Colon (tissue), 2 donors: ENCODE results near the gene KRT81.
"Not testable (repeated sequence)": the region's sequence is repeated elsewhere in the genome, so short reads cannot be mapped to it uniquely, and the experiment has no call there.

Experiments
- FAIRE-seq: peaks from 2 replicates; lab custom pipeline; 2012; peaks lifted over from hg19 to GRCh38; lab: Jason Lieb, UNC
- donor health status: control.
- donor health status: control.

The KRT81 gene

DNA sequence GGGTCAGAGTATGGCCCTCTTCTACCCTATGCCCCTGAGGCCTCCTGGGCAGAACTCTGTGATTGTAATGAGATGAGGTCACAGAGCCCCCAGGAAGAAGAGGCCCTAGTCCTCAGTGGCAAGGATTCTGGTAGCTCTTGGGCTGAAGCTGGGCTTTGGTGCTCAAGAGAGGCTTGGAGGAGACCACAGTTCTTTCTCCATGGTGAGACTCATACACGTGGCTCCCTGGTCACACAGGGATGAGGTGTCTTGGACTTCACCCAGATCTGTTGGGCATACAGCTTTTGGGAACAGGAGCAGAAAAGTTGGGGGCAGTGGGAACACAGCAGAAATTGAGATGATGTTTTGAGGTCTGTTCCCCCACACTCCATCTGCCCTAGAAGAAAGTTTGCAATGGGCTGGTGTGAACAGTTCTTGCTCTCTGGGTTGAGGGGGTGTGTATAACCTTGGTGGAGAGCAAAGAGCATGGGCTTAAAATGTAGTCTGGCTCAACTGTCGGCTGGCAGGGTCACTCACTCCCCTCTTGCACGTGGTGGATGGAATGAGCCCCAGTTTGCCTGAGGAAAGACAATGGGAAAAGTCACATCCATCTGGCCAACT, 16.7 kb downstream of the KRT81 start, which contains the start of gene KRT86:
Gene KRT86, plus strand, starts transcription at position 125 of the 600 bp plus-strand sequence. CDS start 27,272 bp downstream, outside the sequence.
- FAIRE-seq = no peak

DNA sequence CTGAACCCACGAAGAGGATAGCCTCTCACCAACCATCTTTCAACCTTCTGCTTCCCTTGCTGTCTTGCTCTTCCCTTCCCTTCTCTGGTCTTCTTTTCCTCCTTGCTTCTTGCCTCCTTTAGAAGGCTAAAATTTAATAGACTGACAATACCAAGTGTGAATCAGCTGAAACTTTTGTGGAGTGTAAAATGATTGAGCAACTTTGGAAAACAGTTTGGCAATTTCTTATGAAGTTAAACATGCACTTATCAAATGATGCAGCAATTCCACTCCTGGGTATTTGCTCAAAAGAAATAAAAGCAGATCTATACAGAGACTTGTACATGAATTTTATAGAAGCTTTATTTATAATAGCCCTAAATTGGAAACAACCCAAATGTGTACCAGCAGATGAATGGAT, 20.2 kb downstream of the KRT81 start:
- FAIRE-seq = no peak

DNA sequence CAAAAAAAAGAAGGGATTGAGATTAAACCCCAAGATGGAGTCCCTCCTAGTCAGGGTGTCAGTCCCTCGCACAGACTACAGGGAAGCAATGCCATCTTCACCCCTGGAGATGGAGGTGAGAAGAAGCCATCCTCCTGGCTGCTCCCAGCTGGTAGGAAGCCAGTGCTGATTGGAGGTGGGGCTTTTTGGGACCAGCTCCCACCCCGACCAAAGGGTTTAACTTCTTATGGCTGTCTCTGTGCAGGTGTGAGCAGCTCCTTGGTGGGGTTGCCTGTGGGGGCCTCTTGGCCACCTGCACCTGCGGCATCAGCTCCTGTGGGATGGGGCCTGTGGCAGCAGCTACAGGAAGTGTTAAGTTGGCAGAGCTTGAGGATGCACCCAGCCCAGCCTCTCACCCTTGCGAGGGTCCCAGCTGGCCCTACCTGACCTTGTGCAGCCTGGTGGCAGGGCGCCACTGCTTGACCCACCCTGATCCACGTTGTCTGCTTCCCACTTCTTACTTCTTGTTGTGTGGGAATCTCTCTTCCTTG, 20.7 kb downstream of the KRT81 start:
- no peak for FAIRE-seq

DNA sequence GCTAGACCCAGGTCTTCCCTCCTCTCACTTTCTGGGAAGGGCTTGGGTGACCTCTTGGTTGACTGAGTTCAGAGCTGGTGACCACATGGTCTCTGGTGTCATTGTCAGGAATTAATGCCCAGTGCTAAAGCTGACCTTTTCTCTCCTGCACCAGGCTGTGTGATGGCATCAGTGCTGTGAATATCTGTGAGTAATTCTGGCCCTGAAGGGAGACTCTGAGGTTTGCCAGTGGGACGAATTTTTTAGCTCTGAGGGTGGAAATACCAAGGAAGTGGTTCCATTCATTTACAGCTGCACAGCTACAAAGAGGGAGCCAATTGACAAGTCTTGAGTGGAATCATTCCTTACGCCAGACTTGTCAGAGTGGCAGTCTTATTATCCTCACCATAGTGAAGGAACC, 23.1 kb downstream of the KRT81 start:
- FAIRE-seq = no peak

DNA sequence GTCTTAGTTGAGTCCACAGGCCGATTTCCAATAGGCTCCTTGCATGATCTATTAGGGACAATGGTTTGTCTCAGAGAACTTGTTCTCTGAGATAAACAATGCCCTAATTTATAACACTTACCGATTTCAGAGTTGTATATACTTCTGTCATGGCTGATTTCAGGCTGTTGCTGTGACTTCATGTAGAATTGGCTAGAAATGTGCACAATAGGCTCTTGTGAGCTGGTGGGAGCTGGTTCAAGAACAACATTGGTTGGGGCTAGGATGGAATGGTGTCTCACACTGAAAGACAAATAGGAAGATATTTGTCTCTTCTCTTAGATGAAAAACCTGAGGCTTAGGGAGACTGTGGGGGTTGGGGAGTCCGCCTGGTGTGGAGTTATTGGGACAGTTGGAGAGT, 23.6 kb downstream of the KRT81 start:
- no peak for FAIRE-seq

DNA sequence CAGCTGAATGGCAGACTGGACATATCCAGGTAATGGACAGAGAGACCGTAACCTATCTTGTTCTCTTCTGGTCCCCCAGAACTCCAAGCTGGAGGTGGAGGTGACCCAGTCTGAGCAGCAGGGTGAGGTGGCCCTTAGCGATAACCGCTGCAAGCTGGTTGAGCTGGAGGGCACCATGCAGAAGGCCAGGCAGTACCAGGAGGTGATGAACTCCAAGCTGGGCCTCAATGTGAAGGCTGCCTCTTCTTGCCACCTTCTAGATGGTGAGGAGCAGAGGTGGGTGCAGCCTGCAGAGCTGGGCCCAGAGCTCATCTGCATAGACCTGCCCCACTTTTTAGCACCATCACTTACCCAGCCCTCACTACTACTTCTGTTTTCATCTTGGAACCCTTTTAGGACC, 24.1 kb downstream of the KRT81 start:
- no peak for FAIRE-seq

DNA sequence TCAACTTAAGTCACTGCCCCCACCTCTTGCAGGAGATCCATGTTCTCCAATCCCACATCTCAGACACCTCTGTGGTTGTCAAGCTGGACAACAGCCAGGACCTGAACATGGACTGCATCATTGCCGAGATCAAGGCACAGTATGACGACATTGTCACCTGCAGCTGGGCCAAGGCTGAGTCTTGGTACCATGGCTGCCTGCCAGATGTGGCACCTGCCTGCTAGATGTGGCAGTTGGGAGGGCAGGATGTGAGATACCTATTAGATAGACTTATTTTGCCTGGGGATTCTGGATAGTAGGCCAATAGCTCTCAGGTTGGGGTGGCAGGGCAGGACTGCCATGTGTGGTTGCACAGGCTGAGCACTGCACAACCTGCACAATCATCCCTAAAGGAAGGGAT, 24.8 kb downstream of the KRT81 start:
- FAIRE-seq = no peak

DNA sequence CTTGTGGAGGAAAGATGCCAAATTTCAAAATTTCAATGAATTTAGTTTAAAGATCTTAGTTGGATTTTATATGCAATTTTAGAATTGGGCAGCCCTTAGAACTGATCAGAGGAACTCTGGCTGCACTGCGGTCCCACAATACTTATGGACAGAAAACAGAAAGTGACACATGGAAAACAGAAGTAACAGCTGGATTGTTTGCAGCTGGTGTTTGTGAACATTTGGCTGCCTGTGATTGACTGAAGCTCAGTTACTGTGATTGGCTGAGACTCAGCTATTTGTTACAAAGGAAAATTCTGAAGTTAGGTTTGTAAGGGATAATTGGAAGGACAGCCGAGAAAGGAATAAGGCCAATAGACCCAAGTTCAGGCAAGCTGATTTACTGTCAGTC, 26.9 kb downstream of the KRT81 start:
- no peak for FAIRE-seq

DNA sequence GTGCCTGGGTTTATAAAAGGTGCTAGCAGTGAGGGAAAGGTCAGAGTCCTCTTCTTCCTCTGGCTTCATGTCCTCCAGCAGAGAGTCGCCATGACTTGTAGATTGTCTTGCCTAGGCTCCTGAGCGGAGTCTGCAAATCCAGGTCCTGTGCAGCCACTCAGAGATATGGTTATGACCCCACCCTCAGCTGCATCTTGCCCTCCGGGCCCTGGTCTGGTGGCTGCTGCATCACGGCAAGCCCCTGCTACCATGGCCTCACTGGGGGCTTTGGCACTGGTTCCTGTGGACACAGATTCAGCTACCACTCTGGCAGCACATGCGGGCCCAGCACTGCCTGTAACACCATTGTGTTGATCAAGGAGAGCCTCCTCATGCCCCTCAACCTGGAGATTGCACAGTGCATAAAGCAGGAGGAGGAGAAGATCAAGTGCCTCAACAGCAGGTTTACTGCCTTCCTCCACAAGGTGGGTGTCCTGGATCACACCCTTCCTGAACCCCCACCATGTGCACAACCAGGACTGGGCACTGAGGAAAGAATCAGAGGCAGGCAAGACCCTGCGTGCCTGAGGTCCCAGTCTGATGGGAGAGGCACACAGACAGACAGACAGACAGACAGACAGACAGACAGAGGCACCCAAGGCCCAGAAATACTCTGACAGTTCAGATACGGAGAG, 27.4 kb downstream of the KRT81 start:
- no peak for FAIRE-seq

DNA sequence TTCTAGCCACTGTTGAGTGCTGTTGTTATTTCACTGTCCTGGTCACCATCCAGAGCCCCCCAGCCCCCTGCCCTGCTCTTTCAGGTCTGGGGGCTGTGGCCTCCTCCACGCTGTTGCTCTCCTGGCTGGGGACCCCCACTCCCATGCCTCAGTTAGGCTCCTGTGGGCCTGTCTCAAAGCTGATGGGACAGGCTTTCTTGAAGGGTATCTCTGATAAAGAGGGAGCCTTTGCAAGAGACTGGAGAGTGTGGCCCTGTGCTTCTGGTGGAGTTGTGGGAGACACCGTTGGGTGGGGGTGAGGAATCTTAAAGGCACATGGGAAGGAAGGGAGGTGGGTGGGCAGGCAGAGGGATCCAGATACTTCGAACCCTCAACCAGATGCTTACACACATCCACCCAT, 29.0 kb downstream of the KRT81 start:
- no peak for FAIRE-seq

DNA sequence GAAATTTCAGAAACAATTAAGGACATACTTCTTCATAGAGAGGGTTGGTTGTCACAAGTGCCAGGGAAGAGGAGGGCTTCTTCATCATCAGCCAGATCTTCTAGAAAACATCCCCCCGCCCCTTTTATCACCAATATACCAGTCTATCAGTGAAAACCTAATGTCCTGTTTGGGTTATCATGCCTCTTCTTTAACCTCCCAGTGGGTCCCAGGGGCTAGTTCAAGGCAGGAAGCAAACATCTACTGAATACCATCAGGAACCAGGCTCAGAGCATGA, 30.2 kb downstream of the KRT81 start:
- no peak for FAIRE-seq

DNA sequence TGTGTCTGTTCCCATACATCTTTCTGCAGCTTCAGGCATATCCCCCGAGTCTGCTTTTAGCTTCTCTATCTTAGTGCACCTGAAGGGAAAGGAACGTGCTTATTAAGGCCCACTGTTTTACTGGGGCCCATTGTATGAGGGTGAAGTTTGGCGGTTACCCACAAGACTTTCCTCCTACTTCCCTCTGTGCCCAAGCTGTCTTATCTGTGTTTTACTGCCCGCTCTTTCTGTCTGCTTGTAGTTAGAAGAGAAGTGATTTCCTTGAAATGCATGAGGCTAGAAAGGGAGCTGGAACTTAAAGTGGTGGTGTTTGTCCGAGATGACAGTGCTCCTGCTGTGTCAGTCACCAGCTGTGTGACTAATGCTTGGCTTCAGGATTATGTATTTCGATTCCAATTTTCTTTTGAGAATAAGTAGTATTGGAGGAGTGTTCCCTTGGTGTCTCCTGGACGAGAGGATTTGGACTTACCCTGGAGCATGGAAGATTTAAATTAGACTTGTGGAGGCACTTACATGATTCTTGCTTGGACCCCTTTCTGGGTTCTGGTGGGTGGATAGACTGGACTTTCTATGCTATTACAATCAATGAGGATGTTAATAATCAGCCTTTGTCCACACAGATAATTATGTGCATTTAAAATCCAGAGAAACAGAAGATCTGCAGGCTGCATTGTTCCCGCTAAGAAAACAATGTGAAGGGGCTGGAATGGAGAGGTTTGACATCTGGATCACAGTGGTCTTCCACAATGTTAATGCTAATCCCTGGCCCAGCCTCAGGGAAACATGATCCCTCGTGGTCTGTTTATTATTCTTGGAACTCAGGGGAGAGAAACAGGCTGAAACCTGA, 30.8 kb downstream of the KRT81 start:
- no peak for FAIRE-seq

DNA sequence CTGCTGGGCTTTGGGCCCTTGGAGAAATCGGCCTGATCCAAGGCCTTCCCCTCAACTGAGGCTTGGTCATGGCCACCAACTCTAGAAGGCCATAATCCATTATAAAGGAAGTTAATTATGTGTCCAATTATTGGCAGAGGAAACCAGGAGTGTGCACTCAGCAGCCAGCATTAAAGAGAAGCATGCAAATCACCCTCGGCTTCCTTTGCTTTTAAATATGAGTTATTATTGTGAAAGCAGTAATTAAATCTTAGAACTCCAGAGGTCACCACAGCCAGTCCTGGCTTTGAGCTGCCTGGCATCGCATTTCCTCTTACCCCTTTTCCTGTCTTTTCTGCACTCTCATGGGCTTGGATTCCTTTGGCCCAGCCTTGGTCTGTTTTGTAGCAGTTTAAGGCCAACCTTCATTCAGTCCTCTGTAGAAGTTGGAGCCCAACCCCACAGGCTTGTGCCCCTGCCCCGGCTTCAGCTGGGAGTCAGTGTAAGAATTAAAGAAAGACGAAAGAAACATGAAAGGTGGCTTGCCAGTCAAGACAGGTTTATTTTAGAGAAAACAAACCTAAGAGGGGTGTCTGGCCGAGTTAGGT, 31.6 kb downstream of the KRT81 start:
- no peak for FAIRE-seq

DNA sequence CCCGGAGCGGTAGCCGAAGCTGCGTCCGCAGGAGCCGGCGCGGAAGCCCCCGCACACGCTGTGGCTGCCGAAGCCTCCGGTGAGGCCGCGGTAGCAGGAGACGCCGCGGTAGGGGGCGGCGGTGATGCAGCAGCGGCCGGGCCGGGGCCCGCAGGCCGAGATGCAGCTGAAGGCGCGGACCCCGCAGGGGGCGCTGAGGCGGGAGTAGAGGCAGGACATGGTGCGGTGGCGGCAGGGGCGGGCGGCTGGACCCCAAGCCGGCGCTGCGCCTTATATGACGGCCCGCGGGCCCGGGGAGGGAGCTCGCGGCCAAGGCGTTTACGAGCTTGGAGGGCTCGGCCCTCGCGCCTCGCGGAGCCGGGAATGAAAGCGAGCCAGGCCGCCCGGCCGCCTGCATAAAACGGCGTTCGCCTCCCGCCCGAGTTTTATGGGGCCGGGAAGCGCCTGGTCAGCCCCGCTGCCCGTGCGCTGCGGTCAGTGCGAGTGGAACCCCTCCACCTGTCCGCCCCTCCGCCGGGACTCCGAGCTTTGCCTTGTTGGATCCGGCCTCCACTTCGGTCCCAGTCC, 32.9 kb downstream of the KRT81 start:
- FAIRE-seq = no peak

DNA sequence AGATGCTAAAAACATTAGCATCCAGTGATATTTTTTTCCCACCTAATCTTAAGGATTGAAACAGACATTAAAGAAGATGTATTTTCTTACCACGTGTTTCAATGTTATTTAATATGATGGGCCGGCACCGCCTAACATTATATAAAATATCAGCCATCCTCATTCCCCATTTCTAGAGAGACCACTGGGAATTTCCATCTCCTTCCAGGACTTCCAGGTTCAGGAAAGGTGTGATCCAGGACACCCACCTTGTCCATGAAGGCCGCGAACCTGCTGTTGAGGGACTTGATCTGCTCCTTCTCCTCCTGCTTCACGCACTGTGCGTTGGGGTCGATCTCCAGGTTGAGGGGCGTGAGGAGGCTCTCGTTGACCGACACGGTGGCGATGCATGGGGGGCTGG, 33.4 kb downstream of the KRT81 start:
- FAIRE-seq = not testable (repeated sequence)

DNA sequence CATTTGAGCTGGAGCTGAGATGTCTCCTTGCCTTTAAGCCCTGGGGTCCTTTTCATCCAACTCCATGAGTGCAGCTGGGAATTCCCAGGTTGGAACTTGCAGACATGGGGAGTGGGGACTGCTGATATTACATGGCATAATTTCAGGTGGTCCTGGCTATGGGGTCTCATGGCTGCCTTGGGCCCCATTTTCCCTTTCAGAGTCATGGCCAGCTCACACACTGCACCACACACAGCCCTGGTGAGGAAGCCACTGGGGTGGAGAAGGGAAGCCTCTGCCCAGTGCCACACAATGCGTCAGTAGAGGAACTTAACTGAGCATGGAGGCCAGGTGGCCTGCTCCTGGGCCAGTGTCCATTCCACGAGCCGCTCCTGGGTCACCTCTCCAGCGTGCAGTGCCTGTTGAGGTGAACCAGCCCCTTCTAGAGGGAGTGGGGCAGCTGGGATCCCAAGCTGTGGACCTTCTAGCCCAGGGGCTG, 34.2 kb downstream of the KRT81 start:
- FAIRE-seq = no peak

DNA sequence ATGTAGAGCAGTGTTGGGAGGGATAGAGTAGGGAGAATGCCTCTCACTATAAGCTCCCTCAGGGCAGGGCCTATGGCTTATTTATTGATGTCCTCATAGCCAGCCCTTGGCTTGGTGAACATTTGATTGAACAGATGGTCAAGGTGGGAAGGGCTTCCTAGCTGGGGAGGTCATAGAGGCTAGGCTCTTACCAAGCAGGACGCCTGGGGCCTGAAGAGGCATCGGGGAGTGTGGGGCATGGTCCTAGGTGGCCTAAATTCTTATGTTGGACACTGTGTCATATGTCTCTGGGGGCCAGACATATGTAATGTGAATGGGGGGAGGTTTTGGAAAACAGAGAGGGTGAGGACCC, 34.8 kb downstream of the KRT81 start:
- no peak for FAIRE-seq

DNA sequence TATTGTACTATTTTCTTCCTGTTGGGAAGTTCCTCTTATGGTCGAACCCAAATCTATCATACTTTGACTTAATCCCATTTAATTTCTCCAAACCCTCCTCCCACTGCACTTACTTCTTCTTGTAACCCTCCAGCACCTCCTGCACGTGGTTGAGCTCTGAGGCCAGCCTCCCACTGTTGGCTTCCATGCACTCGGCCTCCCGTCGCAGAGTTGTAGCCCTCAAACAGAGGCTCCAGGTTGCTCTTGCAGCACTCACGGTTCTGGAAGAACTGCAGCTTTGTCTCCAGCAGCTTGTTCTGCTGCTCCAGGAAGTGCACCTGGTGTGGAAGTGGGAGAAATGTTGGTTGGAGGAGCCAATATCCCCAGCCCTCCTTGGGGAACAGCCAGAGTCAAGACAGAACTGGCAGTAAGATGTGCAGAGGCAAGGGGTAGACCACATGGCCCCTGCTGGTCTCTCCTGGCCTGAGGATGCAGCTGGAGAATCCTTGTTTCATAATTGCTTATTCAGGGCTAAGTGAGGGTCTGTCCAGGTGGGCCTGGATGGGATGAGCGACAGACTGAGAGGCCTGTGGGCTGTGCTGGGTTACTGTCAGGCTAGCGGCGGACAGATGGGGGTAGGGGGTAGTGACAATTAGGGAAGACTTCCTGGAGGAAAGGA, 35.3 kb downstream of the KRT81 start:
- FAIRE-seq = no peak

DNA sequence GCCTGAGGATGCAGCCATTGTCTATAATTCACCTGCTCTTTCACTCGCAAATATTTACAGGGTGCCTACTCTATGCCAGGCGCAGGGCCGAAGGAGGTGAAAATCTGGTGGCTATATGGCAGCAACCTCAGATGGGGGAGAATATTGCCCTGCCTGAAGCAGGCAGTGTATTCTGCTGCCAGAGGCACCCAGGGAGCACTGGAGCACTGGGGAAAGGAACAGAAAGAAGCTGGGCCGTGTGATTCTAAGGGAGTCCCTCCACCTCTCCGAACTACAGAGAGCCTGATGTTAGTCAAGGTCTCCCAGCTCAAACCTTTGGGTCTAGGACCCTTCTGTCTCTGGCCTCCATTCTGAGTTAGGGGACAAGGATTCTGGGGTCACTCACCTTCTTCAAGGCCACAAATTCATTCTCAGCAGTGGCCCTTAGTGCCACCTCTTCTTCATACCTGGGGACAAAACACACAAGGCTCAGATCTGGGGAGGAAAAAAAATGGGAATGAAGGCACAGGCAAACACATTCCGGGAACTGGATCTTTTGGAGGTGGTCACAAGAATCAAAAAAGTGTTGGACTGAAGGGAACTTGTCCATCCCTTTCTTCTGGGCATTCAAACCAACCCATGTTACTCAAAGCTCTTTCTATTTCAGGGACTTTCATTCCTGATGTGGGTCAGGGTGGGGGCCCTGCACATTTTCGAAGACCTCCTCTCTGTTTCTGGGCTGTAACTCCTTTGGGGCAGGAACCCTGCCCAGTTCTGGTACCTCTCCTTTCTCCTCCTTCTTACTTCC, 36.2 kb downstream of the KRT81 start:
- no peak for FAIRE-seq

DNA sequence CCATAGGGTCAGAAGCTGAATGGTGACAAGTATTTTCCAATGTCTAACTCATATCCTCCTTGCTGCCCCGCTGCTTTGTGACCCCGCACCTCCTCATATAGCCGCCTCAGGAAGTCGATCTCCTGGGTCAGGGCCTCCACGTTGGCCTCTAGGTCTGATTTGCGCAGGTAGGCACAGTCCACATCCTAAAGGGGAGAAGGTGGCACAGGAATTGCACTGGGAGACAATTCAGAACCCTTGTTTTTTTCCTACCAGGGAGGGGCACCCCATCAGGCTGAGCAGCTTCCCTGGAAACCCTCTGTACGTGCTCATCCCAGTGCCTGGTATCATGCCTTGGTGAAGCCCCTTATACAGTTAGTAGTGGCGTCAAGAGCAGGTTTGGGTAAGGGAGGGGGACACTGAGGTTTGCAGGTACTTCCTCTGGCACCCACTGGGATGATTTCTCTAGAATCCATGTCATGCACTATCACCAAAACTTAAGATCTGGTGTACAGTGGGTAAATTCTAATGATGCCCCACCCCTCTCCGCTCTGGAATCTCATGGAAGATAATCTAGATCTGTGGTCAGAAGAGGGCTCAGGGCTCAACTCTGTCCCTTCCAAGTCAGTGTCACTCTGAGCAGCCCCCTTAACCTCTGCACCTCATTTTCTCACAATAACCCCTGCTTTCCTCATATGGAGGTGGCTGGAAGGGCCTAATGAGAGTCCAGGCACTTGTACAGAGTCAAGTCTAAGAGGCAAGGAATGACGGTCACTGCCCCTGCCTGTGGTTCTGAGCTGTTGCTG, 37.0 kb downstream of the KRT81 start:
- FAIRE-seq = no peak
